ENCODE measurements around the gene ENPP5. TPM values are rescaled to one million over a fixed set of nuclear protein-coding genes. Genes with fewer than 3 reads are reported as not detected.

ENPP5 gene
- total RNA-seq: under 1 TPM; 0.07 to 0.23 TPM

- H3K4me1 Mint-ChIP-seq: peaks cover 27% of the 10 kb centered on the region
- no peaks in the 10 kb centered on the region for H3K36me3 Mint-ChIP-seq (ENCODE audit: low read depth)
- ChIA-PET POLR2A (no interaction called here), CTCF (interaction anchor here (1.5 kb wide), 1 partner anchor 8 kb away, joined by 3 read pairs; no protein-coding TSS in a partner anchor)
- no peaks in the 10 kb centered on the region for H3K9me3 Mint-ChIP-seq
- H3K27me3 Mint-ChIP-seq: peaks cover 45% of the 10 kb centered on the region
- DNase-seq: peak; percentile 50
- no peak within 1 kb of the TSS for H3K27ac Mint-ChIP-seq
- H3K4me3 Mint-ChIP-seq: peak within 1 kb of the TSS; percentile 53
Observed at GRCh38 chr6:46170357-46171289, at the start of gene ENPP5. Gene ENPP5 (minus strand): TSS chr6:46170980. CDS start chr6:46168262, 2,718 bp downstream.

DNA sequence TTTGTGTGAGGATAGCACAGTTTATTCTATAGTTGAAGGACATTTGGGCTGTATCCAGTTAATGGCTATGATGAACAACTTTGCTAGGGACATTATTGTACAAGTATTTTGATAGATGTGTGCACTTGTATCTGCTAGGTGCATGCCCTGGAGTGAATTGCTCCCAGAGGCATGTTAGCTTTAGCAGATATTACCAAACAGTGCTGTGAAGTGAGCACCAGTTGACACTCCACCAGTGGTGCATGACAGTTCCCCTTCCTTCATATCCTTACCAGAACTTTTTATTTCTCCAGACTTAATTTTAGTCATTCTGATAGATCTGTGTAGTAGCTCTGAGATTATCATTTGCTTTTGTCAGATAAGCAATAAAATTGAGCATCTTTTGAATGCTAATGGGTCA is 48.9 kb upstream of the ENPP5 start:
- DNase-seq: no peak
- no peaks in the 10 kb centered on the region for H3K36me3 Mint-ChIP-seq (ENCODE audit: low read depth)
- no peak overlapping the region for H3K4me3 Mint-ChIP-seq
- H3K4me1 Mint-ChIP-seq: no peaks in the 10 kb centered on the region
- POLR2A ChIA-PET: no interaction called here
- no peaks in the 10 kb centered on the region for H3K9me3 Mint-ChIP-seq
- H3K27me3 Mint-ChIP-seq: peaks cover 3% of the 10 kb centered on the region
- CTCF ChIA-PET: interaction anchor here (1.3 kb wide), 1 partner anchor 23 kb away, joined by 3 read pairs; no protein-coding TSS in a partner anchor
- H3K27ac Mint-ChIP-seq: no peak overlapping the region

GRCh38 chr6:46218457-46218856 is 47.7 kb upstream of the ENPP5 start:
- CTCF ChIA-PET: interaction anchor here (0.5 to 1.1 kb wide), 3 partner anchors 8 to 354 kb away, joined by 3 read pairs; no protein-coding TSS in a partner anchor
- POLR2A ChIA-PET: no interaction called here
- peaks cover 3% of the 10 kb centered on the region for H3K27me3 Mint-ChIP-seq
- H3K4me1 Mint-ChIP-seq: no peaks in the 10 kb centered on the region
- H3K36me3 Mint-ChIP-seq (ENCODE audit: low read depth): no peaks in the 10 kb centered on the region
- H3K9me3 Mint-ChIP-seq: no peaks in the 10 kb centered on the region
- DNase-seq: no peak
- H3K27ac Mint-ChIP-seq: no peak overlapping the region
- no peak overlapping the region for H3K4me3 Mint-ChIP-seq

DNA sequence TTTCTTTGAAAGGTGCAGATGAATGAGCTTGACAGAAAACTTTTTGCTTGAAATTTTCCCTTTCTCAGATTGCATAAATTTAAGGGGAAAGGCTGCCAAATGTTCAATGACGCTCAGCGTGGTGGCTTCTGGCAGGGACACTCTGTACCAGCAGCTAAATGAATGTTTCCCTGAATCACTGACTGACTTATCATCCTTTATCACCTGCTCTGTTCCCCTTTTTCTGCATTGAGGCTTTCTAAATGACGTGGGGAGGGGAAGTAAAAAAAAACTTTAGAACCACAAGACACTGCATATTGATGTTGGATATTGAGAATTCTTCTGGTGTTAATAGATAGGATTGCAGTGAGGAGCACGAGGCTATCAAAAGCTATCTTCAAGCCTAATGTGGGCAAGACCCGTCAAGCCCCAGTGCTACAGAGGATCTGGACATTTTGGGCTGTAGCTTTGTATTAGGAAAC is 46.9 kb upstream of the ENPP5 start:
- H3K4me1 Mint-ChIP-seq: no peaks in the 10 kb centered on the region
- no peaks in the 10 kb centered on the region for H3K9me3 Mint-ChIP-seq
- ChIA-PET CTCF (interaction anchor here (0.6 to 1.2 kb wide), 4 partner anchors 21 to 363 kb away, joined by 3 to 4 read pairs (median 3); no protein-coding TSS in a partner anchor), POLR2A (no interaction called here)
- H3K27me3 Mint-ChIP-seq: peaks cover 4% of the 10 kb centered on the region
- no peaks in the 10 kb centered on the region for H3K36me3 Mint-ChIP-seq (ENCODE audit: low read depth)
- no peak overlapping the region for H3K27ac Mint-ChIP-seq
- no peak for DNase-seq
- no peak overlapping the region for H3K4me3 Mint-ChIP-seq

- Mint-ChIP-seq H3K9me3 (no peaks in the 10 kb centered on the region), H3K4me3 (no peak overlapping the region), H3K36me3 (ENCODE audit: low read depth) (no peaks in the 10 kb centered on the region), H3K27me3 (peaks cover 4% of the 10 kb centered on the region), H3K27ac (no peak overlapping the region), H3K4me1 (no peaks in the 10 kb centered on the region)
- no peak for DNase-seq
- ChIA-PET POLR2A (no interaction called here), CTCF (interaction anchor here (1.2 kb wide), 1 partner anchor 22 kb away, joined by 4 read pairs; no protein-coding TSS in a partner anchor)
Observed at GRCh38 chr6:46216879-46217278, 46.1 kb upstream of the ENPP5 start.

- CTCF ChIA-PET: interaction anchor here (0.6 kb wide), 2 partner anchors 19 to 286 kb away, joined by 3 read pairs; no protein-coding TSS in a partner anchor
- Mint-ChIP-seq H3K27me3 (peaks cover 3% of the 10 kb centered on the region), H3K4me3 (no peak overlapping the region), H3K36me3 (ENCODE audit: low read depth) (no peaks in the 10 kb centered on the region), H3K4me1 (no peaks in the 10 kb centered on the region), H3K27ac (no peak overlapping the region), H3K9me3 (no peaks in the 10 kb centered on the region)
- POLR2A ChIA-PET: no interaction called here
- DNase-seq: no peak
Observed at GRCh38 chr6:46215777-46216176, 45.0 kb upstream of the ENPP5 start.

- Mint-ChIP-seq H3K9me3 (no peaks in the 10 kb centered on the region), H3K4me1 (no peaks in the 10 kb centered on the region), H3K4me3 (no peak overlapping the region)
Observed at GRCh38 chr6:46215213-46215612, 44.4 kb upstream of the ENPP5 start.

GRCh38 chr6:46211917-46212316 is 41.1 kb upstream of the ENPP5 start:
- no peak overlapping the region for H3K27ac Mint-ChIP-seq
- no peaks in the 10 kb centered on the region for H3K9me3 Mint-ChIP-seq
- H3K4me3 Mint-ChIP-seq: no peak overlapping the region
- ChIA-PET CTCF (no interaction called here), POLR2A (no interaction called here)
- no peak for DNase-seq
- H3K4me1 Mint-ChIP-seq: no peaks in the 10 kb centered on the region
- H3K36me3 Mint-ChIP-seq (ENCODE audit: low read depth): no peaks in the 10 kb centered on the region
- H3K27me3 Mint-ChIP-seq: peaks cover 3% of the 10 kb centered on the region

More at GRCh38 chr6:46215213-46215612, 44.4 kb upstream of the ENPP5 start:
- no peaks in the 10 kb centered on the region for H3K36me3 Mint-ChIP-seq (ENCODE audit: low read depth)
- no peak overlapping the region for H3K27ac Mint-ChIP-seq
- CTCF ChIA-PET: interaction anchor here (0.6 kb wide), 2 partner anchors 19 to 285 kb away, joined by 3 read pairs; no protein-coding TSS in a partner anchor
- POLR2A ChIA-PET: no interaction called here
- DNase-seq: no peak
- peaks cover 1% of the 10 kb centered on the region for H3K27me3 Mint-ChIP-seq

DNA sequence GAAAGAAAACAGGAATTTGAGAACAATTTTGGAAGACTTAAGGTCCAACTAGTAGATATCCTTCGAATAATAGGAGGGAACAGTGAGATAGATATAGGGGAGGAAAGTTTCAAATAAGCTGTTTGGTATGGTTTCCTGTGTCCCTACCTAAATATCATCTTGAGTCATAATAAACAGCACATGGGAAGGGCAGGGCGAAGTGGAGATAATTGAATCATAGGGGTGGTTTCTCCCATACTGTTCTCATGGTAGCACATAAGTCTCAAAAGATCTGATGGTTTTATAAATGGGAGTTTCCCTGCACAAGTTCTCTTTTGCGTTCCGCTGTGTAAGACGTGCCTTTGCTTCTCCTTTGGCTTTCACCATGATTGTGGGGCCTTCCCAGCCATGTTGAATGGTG is 39.5 kb upstream of the ENPP5 start:
- POLR2A ChIA-PET: no interaction called here
- no peaks in the 10 kb centered on the region for H3K9me3 Mint-ChIP-seq
- H3K36me3 Mint-ChIP-seq (ENCODE audit: low read depth): no peaks in the 10 kb centered on the region
- CTCF ChIA-PET: no interaction called here
- H3K27me3 Mint-ChIP-seq: peaks cover 3% of the 10 kb centered on the region
- H3K4me3 Mint-ChIP-seq: no peak overlapping the region
- DNase-seq: no peak
- no peaks in the 10 kb centered on the region for H3K4me1 Mint-ChIP-seq
- H3K27ac Mint-ChIP-seq: no peak overlapping the region

DNA sequence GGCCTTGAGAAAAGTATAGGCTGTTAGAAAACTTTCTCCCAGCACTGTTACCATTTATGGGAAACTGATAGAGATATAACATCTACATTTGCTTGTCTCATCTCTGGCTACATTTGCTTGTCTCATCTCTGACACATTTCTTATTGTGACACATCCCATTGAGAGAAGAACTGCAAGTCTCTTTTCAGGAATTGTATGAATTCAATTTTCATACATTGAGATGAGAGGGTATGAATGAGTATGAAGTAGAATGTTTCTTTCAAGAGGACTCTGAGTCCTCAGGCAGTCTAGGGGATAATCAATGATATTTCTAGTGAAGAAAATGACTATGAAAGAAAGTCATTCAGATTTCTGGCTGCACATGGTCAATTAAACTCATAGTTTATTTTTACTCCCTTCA is 37.5 kb upstream of the ENPP5 start:
- peaks cover 2% of the 10 kb centered on the region for H3K27me3 Mint-ChIP-seq
- no peak overlapping the region for H3K27ac Mint-ChIP-seq
- POLR2A ChIA-PET: no interaction called here
- H3K4me1 Mint-ChIP-seq: no peaks in the 10 kb centered on the region
- DNase-seq: no peak
- no peaks in the 10 kb centered on the region for H3K36me3 Mint-ChIP-seq (ENCODE audit: low read depth)
- no peaks in the 10 kb centered on the region for H3K9me3 Mint-ChIP-seq
- CTCF ChIA-PET: no interaction called here
- no peak overlapping the region for H3K4me3 Mint-ChIP-seq

- Mint-ChIP-seq H3K4me1 (no peaks in the 10 kb centered on the region), H3K9me3 (no peaks in the 10 kb centered on the region), H3K4me3 (no peak overlapping the region), H3K27ac (no peak overlapping the region), H3K27me3 (peaks cover 2% of the 10 kb centered on the region), H3K36me3 (ENCODE audit: low read depth) (no peaks in the 10 kb centered on the region)
- ChIA-PET POLR2A (no interaction called here), CTCF (interaction anchor here (0.6 kb wide), 1 partner anchor 11 kb away, joined by 3 read pairs; no protein-coding TSS in a partner anchor)
- DNase-seq: no peak
Observed at GRCh38 chr6:46207174-46207573, 36.4 kb upstream of the ENPP5 start.

- Mint-ChIP-seq H3K36me3 (ENCODE audit: low read depth) (no peaks in the 10 kb centered on the region), H3K4me1 (no peaks in the 10 kb centered on the region), H3K27me3 (peaks cover 2% of the 10 kb centered on the region), H3K4me3 (no peak overlapping the region), H3K9me3 (no peaks in the 10 kb centered on the region), H3K27ac (no peak overlapping the region)
- ChIA-PET POLR2A (no interaction called here), CTCF (interaction anchor here (0.6 kb wide), 1 partner anchor 41 kb away, joined by 3 read pairs; no protein-coding TSS in a partner anchor)
- no peak for DNase-seq
Observed at GRCh38 chr6:46204880-46205650, 34.3 kb upstream of the ENPP5 start.
